GM11168 (cell line): ENCODE data around the gene PITPNC1.
"Not testable (repeated sequence)": the region's sequence is repeated elsewhere in the genome, so short reads cannot be mapped to it uniquely, and the experiment has no call there.

Experiments used
- in situ Hi-C: fragments of 300-500 bp; cut with MboI; formaldehyde crosslinking; loops from one replicate; pipeline ENCODE4 v1.12.0; 2022; ENCODE audit warnings: low sequenced_read_pairs; ENCODE audit not compliant: unreplicated experiment

Gene PITPNC1

GRCh38 chr17:67500261-67500660 lies 123.2 kb downstream of the PITPNC1 start:
- in situ Hi-C loops = no loop called here

GRCh38 chr17:67500677-67501300 lies 123.7 kb downstream of the PITPNC1 start:
- in situ Hi-C loops = no loop called here

GRCh38 chr17:67502151-67502550 lies 125.1 kb downstream of the PITPNC1 start:
- in situ Hi-C loops = no loop called here

GRCh38 chr17:67503184-67503583 lies 126.1 kb downstream of the PITPNC1 start:
- in situ Hi-C loops = no loop called here

GRCh38 chr17:67503739-67504138 lies 126.7 kb downstream of the PITPNC1 start:
- in situ Hi-C loops = no loop called here

- in situ Hi-C loops = no loop called here
Measured at GRCh38 chr17:67504182-67504581, 127.1 kb downstream of the PITPNC1 start.

GRCh38 chr17:67506966-67507365 lies 129.9 kb downstream of the PITPNC1 start:
- in situ Hi-C loops = no loop called here

- in situ Hi-C loops = no loop called here
Measured at GRCh38 chr17:67509390-67510287, 132.6 kb downstream of the PITPNC1 start.

GRCh38 chr17:67511012-67511411 lies 133.9 kb downstream of the PITPNC1 start:
- in situ Hi-C loops = no loop called here

GRCh38 chr17:67511804-67512203 lies 134.7 kb downstream of the PITPNC1 start:
- in situ Hi-C loops = no loop called here

GRCh38 chr17:67514998-67515397 lies 137.9 kb downstream of the PITPNC1 start:
- in situ Hi-C loops = no loop called here

GRCh38 chr17:67515490-67516083 lies 138.5 kb downstream of the PITPNC1 start:
- in situ Hi-C loops = no loop called here

- in situ Hi-C loops = not testable (repeated sequence)
Measured at GRCh38 chr17:67516571-67516970, 139.5 kb downstream of the PITPNC1 start.

- in situ Hi-C loops = no loop called here
Measured at GRCh38 chr17:67517325-67517724, 140.2 kb downstream of the PITPNC1 start.

GRCh38 chr17:67518876-67519275 lies 141.8 kb downstream of the PITPNC1 start:
- in situ Hi-C loops = no loop called here

GRCh38 chr17:67519801-67520251 lies 142.7 kb downstream of the PITPNC1 start:
- in situ Hi-C loops = no loop called here

- in situ Hi-C loops = no loop called here
Measured at GRCh38 chr17:67520252-67520906, 143.3 kb downstream of the PITPNC1 start.

- in situ Hi-C loops = no loop called here
Measured at GRCh38 chr17:67520916-67521774, 144.1 kb downstream of the PITPNC1 start.

- in situ Hi-C loops = no loop called here
Measured at GRCh38 chr17:67521775-67522069, 144.6 kb downstream of the PITPNC1 start.

GRCh38 chr17:67523101-67523500 lies 146.0 kb downstream of the PITPNC1 start:
- in situ Hi-C loops = no loop called here
